ENCODE measurements around the gene FAH. TPM values are rescaled to one million over a fixed set of nuclear protein-coding genes. Genes with fewer than 3 reads are reported as not detected.

The FAH gene
- total RNA-seq, 1 experiment from 2014 or later: 38.0 TPM

DNA sequence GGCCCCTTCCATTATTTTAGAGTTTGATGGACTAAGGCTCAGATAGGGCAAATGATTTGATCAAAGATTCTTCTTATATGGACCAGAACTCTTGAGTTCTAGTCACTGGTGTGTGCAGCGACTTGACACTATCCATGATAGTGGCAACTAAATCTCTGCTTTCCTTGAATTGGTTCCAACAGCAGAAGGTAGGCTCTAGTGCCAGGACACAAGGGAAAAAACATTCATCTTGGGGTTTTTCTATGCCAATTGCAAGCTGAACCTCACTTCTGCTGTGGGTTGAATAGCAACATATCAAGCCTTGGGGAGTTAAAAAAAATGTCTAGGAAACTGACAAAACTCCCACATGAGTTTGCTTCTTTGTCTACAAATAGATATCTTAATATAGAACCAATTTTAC is 64.1 kb downstream of the FAH start:
- DNase-seq (ENCODE audit: low read depth, low spot score) (no peak), ATAC-seq (no peak)
- H3K4me1 ChIP-seq (ENCODE audit: control insufficient read depth, insufficient read depth, low read length): no peaks in the 10 kb centered on the region
- no peaks in the 10 kb centered on the region for H3K36me3 ChIP-seq (ENCODE audit: control insufficient read depth, insufficient read depth, low read length)
- no peak for TF ChIP-seq TCF7L2 (IDR thresholded peaks at IDR 0.05; ENCODE audit: low read depth, low read length)
- TF ChIP-seq SIN3A (IDR thresholded peaks at IDR 0.05; ENCODE audit: borderline replicate concordance, insufficient read depth, low read depth, low read length): no peak
- no peak for TF ChIP-seq REST (IDR thresholded peaks at IDR 0.05; ENCODE audit: insufficient read depth in 1 of 2, low read depth in 2 of 2, low read length in 1 of 2)
- TF ChIP-seq, protein P1, sequence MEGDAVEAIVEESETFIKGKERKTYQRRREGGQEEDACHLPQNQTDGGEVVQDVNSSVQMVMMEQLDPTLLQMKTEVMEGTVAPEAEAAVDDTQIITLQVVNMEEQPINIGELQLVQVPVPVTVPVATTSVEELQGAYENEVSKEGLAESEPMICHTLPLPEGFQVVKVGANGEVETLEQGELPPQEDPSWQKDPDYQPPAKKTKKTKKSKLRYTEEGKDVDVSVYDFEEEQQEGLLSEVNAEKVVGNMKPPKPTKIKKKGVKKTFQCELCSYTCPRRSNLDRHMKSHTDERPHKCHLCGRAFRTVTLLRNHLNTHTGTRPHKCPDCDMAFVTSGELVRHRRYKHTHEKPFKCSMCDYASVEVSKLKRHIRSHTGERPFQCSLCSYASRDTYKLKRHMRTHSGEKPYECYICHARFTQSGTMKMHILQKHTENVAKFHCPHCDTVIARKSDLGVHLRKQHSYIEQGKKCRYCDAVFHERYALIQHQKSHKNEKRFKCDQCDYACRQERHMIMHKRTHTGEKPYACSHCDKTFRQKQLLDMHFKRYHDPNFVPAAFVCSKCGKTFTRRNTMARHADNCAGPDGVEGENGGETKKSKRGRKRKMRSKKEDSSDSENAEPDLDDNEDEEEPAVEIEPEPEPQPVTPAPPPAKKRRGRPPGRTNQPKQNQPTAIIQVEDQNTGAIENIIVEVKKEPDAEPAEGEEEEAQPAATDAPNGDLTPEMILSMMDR (IDR thresholded peaks at IDR 0.05): no peak
- TF ChIP-seq POLR2AphosphoS5 (IDR thresholded peaks at IDR 0.05; ENCODE audit: low read depth, low read length): no peak
- H3K9me3 ChIP-seq (ENCODE audit: control insufficient read depth, insufficient read depth, low read depth, low read length): no peaks in the 10 kb centered on the region
- POLR2A ChIA-PET: no interaction called here
- intact Hi-C loops (cut with micrococcal nuclease; ENCODE audit: unreplicated experiment): no loop called here
- CTCF ChIA-PET: no interaction called here
- no peak overlapping the region for H3K27ac ChIP-seq (ENCODE audit: low read length)
- in situ Hi-C loops (cut with HindIII; ENCODE audit: low pct_unique_long_range_greater_than_20kb, low sequenced_read_pairs): no loop called here
- BruUV-seq (replicated peaks): no TSS peak
- H3K27me3 ChIP-seq (ENCODE audit: control insufficient read depth, insufficient read depth, low read length): peaks cover 2% of the 10 kb centered on the region; the same call in 1 of the 2 replicates
- no peak overlapping the region for H3K4me3 ChIP-seq (ENCODE audit: low read depth in 2 of 2, low read length in 2 of 2)

- intact Hi-C loops (cut with micrococcal nuclease; ENCODE audit: unreplicated experiment) (no loop called here), in situ Hi-C loops (cut with HindIII; ENCODE audit: low pct_unique_long_range_greater_than_20kb, low sequenced_read_pairs) (no loop called here)
- Histone ChIP-seq H3K4me3 (ENCODE audit: low read depth in 2 of 2, low read length in 2 of 2) (no peak overlapping the region), H3K9me3 (ENCODE audit: control insufficient read depth, insufficient read depth, low read depth, low read length) (no peaks in the 10 kb centered on the region), H3K4me1 (ENCODE audit: control insufficient read depth, insufficient read depth, low read length) (no peaks in the 10 kb centered on the region), H3K27me3 (ENCODE audit: control insufficient read depth, insufficient read depth, low read length) (peaks cover 2% of the 10 kb centered on the region; the same call in 1 of the 2 replicates), H3K36me3 (ENCODE audit: control insufficient read depth, insufficient read depth, low read length) (no peaks in the 10 kb centered on the region), H3K27ac (ENCODE audit: low read length) (no peak overlapping the region)
- DNase-seq (ENCODE audit: low read depth, low spot score) (no peak), ATAC-seq (no peak)
- TF ChIP-seq POLR2AphosphoS5 (IDR thresholded peaks at IDR 0.05; ENCODE audit: low read depth, low read length) (no peak), TCF7L2 (IDR thresholded peaks at IDR 0.05; ENCODE audit: low read depth, low read length) (no peak), SIN3A (IDR thresholded peaks at IDR 0.05; ENCODE audit: borderline replicate concordance, insufficient read depth, low read depth, low read length) (no peak), REST (IDR thresholded peaks at IDR 0.05; ENCODE audit: insufficient read depth in 1 of 2, low read depth in 2 of 2, low read length in 1 of 2) (no peak)
- TF ChIP-seq, protein P1 (IDR thresholded peaks at IDR 0.05): no peak
- ChIA-PET CTCF (no interaction called here), POLR2A (no interaction called here)
- no TSS peak for BruUV-seq (replicated peaks)
Observed at GRCh38 chr15:80217327-80217900, 64.6 kb downstream of the FAH start.
